ENCODE results near the gene S100Z.

- TF ChIP-seq EZH2 (IDR thresholded peaks at IDR 0.05; ENCODE audit: insufficient read depth, low read length) = no peak
- TF ChIP-seq CTCF (IDR thresholded peaks at IDR 0.05; ENCODE audit: insufficient read depth, low read depth, low read length) = no peak
Observed at GRCh38 chr5:76838481-76839261, 11.1 kb upstream of the S100Z start.

Measured in astrocyte (in vitro differentiated cells and primary cell).